GM18499 (cell line): ENCODE results near the gene RAB39B.
A peak's percentile ranks its signal among the peaks of the same experiment; 100 is the strongest.

Source experiments
- ATAC-seq: cut with Tn5 transposase; IDR thresholded peaks from one replicate; pipeline ENCODE4 v1.9.1; 2021; ENCODE audit warnings: moderate number of reproducible peaks; ENCODE audit not compliant: insufficient read depth, unreplicated experiment

The RAB39B gene

DNA sequence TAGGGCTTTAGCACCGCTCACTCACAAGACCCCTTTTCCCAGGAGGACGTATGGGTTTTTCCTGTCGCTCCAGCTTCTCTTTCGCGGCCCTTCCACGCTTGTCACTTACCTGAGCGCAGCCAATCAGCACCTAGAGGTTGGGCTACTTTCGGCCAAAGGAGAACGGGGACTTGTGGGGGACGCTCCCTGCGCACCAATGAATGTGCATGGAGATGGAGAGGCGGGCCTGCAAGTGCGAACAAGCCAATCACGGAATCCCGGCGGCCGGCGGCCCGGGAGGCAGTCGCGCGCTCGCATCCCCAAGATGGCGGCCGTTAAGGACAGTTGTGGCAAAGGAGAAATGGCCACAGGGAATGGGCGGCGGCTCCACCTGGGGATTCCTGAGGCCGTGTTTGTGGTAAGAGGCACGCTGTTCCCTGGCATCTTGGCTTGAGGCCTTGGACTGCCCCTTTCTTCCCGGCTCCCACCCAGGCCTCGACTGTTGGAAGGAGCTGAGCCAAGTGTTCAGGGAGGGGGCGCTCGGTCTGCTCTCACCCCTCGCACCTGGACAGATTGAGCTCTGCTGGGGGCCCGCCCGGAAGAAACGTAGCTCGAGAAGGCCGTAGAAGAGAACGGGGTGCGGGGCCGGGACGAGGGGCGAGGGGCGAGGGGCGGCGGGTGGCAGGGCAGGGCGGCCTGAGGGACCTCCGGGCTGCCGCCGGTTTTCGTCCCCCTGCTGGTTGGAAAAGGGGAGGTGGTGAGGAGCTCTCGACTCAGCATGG lies 47.9 kb downstream of the RAB39B start, which contains the start of gene VBP1:
VBP1 (plus strand) TSS at position 282 of the 761 bp plus-strand sequence; CDS start at position 305, 23 bp downstream.
- ATAC-seq = peak; percentile 79

DNA sequence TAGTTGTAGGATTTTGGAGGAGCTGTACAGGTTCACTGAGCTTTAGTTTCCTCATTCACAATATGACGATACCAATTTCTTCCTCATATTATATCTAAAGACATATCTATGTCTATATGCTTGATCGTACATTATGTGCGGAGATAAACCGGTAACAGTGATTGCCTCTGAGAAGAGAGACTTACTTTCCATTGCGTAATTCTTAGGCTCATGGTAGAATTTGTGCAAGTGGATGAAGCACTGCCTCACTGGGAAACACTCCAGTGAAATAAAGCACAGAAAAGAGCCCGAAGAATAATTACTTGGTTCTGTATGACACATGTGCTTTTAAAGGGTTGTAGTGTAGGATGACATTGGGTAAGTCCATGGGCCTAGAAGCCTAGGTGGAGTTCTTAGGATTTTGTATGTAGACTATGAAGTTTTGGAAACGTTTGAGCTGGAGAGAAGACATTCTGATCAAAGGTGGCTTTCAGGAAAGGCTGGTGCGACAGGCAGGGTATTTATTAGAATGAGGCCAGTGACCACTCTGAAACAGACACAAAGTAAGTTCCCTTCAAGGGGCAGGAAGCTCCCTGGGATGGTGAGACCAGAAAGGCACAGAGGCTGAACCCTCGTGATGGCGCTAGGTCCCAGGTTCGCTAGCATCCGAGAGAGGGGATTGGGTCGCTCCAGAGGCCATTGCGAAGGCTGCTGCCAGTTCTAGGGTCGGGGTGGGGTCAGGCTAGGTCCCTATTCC lies 48.7 kb downstream of the RAB39B start:
- ATAC-seq = peak; percentile 8

DNA sequence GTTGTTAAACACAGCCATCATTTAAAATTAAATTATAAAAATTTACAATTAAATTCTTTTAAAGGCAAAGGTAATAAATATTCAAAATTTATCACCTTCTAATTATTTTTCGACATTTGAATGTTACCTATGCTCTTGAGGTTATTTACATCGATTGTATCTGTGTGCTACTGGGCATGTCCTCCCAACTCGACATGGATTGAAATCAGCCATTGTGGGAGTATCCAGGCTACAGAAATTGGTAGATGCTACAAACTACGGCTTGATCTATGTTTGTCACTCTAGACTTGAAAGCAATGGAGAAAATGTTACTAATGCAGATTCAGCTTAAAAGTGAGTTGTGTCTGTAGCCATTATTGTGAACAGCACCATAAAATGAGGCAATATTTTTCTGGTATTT lies 50.6 kb downstream of the RAB39B start:
- ATAC-seq = no peak

DNA sequence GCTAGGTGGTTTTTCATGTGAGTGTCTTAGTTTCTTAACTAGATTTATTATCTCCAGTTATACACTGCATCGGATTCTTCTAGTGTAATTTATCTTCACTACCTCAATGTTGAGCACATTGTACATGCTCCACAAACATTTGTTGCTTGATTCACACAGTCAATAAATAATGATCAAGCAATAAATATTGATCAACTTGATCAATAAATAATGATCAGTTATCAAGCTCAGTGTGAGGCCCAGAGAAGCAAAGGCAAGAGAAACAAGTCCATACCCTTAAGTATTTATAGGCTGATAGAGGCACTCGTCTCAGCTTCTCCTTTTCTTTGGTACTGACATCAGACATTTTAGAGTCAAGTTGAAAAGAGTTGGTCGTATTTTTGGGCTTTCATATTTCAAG lies 53.1 kb downstream of the RAB39B start:
- no peak for ATAC-seq
